Suprapubic skin (tissue), 3 donors: ENCODE data around the gene MPLKIP.

Source experiments
- CTCF ChIP-seq, 2 donors: fragments of 200-600 bp in 1 of 2; fragments of 450-650 bp in 1 of 2; sonication (generic) in 1 of 2; IDR thresholded peaks; one replicate each; pipeline ENCODE4 v1.5.1; 2016 to 2019; ENCODE audit warnings: antibody characterized with exemption in 2 of 2, mild to moderate bottlenecking in 1 of 2, moderate library complexity in 1 of 2
- POLR2AphosphoS5 ChIP-seq, 3 donors: sonication (generic); formaldehyde crosslinking; IDR thresholded peaks; one replicate each; pipeline ENCODE4 v1.6.1; 2017; ENCODE audit warnings: antibody characterized with exemption in 3 of 3

GRCh38 chr7:40167291-40167690 lies 32.9 kb upstream of the MPLKIP start:
- TF ChIP-seq POLR2AphosphoS5 (IDR thresholded peaks at IDR 0.05) (no peak), CTCF (IDR thresholded peaks at IDR 0.05) (no peak)
